GM21367 (cell line): ENCODE data around the gene RPL18A.
"Not testable (repeated sequence)": the region's sequence is repeated elsewhere in the genome, so short reads cannot be mapped to it uniquely, and the experiment has no call there.

Source experiments
- ATAC-seq: cut with Tn5 transposase; IDR thresholded peaks from one replicate; pipeline ENCODE4 v1.9.1; 2021; ENCODE audit not compliant: unreplicated experiment

RPL18A gene

DNA sequence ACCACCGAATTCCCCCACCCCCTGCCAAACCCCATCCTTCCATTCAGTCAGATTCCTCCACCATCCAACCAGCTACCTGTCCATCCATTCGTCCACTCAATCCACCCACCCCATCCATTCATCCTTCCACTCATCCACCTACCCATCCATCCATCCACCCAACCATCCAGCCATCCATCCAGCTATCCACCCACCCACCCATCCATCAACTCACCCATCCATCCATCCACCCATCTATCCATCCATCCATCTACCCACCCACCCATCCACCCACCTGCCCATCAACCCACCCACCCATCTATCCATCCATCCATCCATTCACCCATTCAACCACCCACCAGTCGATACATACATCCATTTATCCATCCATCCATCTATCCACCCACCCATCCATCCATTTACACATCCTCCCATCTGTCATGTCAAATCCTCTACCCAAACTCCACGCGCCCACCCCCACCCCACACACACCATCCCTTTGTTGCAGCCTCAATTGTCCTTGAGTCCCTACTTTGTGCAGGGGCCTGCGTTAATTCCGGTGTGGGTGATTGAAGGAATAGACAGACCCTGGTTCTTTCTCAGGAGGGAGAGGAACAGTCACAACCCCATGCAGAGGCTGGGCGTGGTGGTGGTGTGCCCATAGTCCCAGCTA, 6.7 kb downstream of the RPL18A start:
- ATAC-seq: no peak

DNA sequence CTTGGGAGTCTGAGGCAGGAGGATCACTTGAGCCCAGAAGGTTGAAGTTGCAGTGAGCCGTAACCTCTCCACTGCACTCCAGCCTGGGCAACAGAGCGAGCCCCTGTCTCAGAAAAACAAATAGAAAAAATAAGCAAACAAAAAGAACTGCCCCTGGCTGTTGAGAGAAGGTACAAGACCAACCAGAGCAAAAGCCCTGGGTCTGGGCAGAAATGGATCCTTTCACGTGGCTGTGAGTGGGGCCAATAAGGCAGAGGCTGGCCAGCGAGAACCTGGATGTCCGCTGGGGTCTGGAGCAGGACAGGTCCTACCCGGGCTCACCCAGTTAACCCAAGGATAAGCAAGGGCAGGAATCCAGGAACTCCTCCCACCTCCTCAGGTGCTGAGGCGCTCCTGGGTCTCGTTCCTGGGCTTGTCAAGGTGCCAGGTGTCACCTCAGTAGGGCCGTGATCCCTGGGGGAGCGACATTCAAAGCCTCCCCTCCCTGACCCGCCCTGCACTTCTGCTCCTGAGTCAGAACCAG, 7.3 kb downstream of the RPL18A start:
- ATAC-seq: no peak

DNA sequence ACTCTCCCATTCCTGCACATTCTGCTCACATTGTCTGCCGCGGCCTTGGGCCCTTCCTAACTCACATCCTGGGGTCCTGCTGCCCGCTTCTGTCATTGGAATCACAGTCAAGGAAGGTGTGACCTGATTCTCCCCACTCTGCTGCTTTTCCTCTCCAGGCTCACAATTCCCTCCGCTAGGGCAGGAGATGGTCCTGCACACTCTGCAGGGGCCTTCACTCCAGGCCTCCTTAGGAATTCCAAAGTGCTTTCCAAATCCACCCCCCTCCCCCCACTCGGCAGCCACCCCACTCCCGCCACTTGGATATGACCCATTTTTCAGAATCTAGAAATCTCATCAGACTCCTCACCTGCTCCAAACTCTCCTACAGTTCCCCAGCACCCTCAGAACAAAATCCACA, 9.0 kb downstream of the RPL18A start:
- ATAC-seq: no peak

DNA sequence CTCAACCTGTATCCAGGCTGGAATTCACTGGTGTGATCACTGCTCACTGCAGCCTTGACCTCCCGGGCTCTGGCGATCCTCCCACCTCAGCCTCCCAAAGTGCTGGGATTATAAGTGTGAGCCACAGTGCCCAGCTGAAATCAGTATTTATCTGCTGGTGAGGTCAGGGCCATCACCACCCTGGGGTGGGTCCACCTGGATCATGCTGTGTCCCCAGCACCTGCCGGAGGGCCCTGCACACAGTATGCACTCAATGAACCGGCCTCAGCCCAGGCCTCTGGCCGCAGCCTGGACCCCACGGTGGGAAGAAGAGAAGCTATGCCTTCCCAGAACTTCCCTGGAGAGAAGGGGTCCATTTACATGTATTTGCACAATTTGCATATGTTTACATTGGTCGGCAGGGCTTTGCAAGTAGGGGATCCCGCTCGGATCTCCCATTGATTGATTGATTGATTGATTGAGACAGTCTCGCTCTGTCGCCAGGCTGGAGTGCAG, 9.5 kb downstream of the RPL18A start:
- ATAC-seq: no peak

DNA sequence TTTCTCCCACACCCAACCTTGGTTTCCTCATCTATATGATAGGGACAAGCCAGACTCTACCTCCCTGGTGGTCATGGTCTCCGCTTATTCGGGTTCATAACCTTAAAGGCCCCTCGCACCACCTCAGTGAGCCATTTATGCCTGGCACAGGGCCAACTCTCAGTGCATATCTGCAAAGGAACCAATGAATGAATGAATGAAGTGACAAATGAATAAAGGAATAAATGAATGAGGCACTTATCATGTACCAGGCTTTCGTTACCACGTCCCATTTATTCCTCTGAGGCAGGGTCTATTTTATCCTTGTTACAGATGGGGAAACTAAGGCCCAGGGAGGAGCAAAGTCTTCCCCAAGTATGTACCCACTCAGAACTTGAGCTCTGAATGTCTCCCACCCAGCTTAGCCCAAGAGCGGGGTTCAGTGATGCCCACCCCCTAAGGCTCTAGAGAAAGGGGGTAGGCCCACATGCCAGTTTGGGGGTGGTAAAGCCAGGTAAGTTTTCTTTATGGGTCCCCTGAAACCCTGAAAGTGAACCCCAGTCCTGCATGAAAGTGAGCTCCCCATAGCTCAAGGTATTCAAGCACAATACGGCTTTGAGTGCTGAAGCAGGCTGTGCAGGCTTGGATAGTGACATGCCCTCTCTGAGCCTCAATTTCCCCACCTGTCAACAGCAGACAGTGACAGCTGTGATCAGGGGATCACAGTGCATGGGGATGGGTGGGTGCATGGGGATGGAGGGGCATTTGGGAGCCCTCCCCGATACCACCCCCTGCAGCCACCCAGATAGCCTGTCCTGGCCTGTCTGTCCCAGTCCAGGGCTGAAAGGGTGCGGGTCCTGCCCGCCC, 11.5 kb downstream of the RPL18A start:
- no peak for ATAC-seq

DNA sequence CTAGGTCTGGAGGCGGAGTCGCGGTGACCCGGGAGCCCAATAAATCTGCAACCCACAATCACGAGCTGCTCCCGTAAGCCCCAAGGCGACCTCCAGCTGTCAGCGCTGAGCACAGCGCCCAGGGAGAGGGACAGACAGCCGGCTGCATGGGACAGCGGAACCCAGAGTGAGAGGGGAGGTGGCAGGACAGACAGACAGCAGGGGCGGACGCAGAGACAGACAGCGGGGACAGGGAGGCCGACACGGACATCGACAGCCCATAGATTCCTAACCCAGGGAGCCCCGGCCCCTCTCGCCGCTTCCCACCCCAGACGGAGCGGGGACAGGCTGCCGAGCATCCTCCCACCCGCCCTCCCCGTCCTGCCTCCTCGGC, 12.2 kb downstream of the RPL18A start, which contains the start of gene SLC5A5:
TSS of gene SLC5A5 (plus strand) at position 68 of the 373 bp plus-strand sequence. CDS start 375 bp downstream, outside the sequence.
- ATAC-seq: no peak

DNA sequence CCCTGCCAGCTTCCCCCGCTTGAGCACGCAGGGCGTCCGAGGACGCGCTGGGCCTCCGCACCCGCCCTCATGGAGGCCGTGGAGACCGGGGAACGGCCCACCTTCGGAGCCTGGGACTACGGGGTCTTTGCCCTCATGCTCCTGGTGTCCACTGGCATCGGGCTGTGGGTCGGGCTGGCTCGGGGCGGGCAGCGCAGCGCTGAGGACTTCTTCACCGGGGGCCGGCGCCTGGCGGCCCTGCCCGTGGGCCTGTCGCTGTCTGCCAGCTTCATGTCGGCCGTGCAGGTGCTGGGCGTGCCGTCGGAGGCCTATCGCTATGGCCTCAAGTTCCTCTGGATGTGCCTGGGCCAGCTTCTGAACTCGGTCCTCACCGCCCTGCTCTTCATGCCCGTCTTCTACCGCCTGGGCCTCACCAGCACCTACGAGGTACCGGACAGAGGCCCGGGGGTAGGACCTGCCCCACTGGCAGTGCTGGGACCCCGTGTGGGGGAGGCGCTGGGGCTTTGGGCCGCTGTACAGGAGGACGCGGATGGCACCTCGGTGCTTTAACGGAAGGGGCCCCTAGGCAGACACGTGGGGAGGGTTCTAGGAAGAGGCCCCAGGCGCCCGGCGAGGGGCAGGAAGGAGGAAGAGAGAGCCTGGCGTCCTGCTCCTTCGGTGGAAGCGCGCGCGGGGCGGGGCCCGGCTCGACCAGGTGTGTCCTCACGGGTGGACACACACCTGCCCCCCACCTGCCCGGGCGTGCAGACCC, 12.7 kb downstream of the RPL18A start:
- no peak for ATAC-seq

DNA sequence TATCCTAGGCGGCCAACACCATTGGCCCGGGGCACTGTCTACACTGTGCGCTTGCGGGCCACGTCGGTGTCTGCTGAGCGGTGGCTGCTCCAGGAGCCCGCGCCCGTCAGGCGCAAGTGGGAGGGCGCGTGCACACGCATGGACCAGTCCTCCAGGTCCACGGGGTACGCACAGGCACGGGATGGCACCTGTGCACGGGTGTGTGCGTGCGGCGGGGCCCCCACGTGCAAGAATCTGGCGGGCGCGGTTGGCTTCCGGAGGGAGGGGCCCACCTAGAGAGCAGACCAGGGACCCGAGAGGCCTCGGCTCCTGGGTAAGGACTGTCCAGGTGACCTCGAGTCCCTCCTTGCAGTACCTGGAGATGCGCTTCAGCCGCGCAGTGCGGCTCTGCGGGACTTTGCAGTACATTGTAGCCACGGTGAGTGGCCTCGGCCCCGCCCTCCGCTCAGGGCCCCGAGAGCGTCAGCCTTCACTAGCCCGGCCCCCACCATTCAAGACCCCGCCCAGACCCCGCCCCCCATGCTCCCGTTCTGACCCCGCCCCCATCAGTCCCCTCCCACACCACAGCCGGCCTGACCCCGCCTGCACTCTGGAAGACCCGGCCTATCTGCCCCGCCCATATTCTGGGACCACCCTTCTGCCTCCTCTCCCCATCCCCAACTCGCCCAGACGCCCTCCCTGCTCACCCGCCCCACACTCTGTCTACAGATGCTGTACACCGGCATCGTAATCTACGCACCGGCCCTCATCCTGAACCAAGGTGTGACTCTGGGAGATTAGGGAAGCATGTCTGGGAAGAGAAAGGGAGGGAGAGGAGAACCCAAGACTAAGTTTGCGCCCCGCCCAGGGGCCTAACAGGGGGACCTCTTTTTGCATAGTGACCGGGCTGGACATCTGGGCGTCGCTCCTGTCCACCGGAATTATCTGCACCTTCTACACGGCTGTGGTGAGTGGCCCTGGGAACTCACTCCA, 14.4 kb downstream of the RPL18A start:
- no peak for ATAC-seq

DNA sequence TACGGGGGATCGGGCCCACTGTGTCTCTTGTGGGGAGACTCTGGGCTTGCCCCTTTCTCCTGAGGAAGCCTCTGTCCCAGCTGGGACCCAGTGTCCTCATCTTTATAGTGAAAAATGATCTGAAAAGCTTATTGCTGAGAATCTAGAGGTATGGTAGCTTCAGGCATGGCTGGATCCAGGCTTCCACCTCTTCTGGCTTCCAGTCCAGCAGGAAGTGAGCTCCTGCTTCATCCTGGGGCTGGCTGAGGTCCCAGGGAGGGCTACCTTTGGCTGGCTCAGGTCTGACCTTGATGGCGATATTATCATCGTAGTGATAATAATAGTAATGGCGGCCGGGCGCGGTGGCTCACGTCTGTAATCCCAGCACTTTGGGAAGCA, 15.0 kb downstream of the RPL18A start:
- ATAC-seq: no peak

DNA sequence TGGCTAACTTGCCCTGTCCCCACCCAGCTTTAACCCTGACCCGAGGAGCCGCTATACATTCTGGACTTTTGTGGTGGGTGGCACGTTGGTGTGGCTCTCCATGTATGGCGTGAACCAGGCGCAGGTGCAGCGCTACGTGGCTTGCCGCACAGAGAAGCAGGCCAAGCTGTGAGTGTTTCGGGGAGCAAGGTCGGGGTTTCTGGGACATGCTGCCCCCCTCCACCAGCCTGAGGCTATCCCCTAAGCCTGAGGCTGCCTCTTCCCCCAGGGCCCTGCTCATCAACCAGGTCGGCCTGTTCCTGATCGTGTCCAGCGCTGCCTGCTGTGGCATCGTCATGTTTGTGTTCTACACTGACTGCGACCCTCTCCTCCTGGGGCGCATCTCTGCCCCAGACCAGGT, 18.0 kb downstream of the RPL18A start:
- ATAC-seq: no peak

DNA sequence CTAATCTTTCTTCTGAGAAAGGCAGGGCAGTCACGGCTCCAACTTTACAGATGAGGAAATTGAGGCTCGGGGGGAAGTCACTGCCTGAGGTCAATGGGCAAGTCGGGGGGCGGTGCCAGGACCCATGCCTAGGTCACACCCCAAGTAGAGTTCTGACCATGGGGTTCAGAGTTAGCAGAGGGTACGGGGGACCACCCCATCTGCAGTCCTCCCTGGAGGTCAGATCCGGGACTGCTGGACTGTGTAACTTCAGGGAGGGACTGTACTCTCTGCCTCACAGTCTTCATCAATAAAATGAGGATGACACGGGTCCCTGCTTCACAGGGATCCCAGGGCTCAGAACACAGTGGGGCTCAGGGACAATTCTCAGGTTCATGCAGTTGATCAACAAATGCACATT, 19.8 kb downstream of the RPL18A start:
- ATAC-seq: no peak

DNA sequence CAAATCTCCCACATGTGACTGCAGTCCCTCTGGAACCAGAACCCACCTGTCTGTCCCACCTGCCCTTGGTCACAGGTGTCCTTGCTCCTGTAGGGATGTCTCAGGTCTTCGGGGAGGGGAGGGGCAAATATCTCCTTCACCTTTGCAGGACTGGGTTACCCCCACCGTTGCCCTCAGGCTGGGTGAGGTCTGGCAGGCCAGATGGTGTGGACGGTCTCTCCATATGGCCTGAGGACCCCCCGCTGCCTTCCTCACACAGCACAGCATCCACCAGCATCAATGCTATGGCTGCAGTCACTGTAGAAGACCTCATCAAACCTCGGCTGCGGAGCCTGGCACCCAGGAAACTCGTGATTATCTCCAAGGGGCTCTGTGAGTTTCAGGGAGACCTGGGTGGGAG, 22.0 kb downstream of the RPL18A start:
- ATAC-seq: no peak

DNA sequence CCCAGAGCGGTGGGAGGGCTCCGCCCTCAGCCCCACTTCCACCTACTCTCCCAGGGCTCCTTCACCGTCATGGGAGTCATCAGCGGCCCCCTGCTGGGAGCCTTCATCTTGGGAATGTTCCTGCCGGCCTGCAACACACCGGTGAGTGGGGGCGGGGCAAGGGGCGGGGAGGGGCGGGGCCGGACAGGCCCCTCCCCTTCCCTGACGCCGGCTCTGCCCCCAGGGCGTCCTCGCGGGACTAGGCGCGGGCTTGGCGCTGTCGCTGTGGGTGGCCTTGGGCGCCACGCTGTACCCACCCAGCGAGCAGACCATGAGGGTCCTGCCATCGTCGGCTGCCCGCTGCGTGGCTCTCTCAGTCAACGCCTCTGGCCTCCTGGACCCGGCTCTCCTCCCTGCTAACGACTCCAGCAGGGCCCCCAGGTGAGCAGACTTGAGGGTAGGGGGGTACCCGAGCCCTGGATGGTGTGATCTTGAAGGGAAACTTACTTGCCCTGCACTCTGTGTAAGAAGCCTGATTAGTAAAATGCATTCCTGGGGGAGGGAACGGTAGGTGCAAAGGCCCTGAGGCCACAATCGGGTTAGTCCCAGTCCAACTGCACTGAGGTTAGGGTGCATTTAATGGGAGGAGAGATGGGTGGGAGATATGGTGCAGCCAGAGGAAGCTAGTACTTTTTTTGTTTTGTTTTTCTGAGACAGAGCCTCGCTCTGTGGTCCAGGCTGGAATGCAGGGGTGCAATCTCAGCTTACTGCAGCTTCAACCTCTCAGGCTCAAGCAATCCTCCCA, 24.1 kb downstream of the RPL18A start:
- no peak for ATAC-seq

DNA sequence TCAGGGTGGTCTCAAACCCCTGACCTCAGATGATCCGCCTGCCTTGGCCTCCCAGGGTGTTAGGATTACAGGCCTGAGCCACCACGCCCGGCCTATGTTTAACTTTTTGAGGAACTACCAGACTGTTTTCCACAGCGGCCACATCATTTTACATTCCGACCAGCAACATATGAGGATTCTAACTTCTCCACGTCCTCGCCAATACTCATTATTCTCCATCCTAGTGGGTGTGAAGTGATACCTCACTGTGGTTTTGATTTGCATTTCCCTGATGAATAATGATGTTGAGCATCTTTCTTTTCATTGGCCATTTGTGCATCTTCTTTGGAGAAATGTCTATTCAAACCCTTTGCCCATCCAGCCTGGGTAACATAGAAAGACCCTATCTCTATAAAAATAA, 26.8 kb downstream of the RPL18A start:
- no peak for ATAC-seq

DNA sequence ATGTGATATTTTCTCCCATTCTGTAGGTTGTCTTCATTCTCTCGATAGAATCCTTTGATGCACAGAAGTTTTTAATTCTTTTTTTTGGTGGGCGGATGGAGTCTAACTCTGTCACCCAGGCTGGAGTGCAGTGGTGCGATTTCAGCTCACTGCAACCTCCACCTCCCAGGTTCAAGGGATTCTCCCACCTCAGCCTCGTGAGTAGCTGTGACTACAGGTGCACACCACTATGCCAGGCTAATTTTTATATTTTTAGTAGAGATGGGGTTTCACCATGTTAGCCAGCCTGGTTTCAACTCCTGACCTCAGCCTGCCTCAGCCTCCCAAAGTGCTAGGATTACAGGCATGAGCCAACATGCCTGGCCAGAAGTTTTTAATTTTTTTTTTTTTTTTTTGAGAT, 27.5 kb downstream of the RPL18A start:
- not testable (repeated sequence) for ATAC-seq

DNA sequence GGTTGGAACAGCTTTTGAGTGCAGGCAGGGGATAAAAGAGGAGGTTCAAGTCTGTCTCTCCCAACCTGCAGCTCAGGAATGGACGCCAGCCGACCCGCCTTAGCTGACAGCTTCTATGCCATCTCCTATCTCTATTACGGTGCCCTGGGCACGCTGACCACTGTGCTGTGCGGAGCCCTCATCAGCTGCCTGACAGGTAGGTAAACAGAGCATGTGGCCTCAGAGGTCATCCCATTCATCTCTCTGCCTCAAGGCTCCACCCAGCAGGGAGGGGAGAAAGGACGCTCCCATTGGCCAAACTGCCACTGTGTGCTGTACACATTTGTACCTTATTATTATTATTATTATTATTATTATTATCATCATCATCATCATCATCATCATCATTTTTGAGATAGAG, 28.6 kb downstream of the RPL18A start:
- no peak for ATAC-seq

DNA sequence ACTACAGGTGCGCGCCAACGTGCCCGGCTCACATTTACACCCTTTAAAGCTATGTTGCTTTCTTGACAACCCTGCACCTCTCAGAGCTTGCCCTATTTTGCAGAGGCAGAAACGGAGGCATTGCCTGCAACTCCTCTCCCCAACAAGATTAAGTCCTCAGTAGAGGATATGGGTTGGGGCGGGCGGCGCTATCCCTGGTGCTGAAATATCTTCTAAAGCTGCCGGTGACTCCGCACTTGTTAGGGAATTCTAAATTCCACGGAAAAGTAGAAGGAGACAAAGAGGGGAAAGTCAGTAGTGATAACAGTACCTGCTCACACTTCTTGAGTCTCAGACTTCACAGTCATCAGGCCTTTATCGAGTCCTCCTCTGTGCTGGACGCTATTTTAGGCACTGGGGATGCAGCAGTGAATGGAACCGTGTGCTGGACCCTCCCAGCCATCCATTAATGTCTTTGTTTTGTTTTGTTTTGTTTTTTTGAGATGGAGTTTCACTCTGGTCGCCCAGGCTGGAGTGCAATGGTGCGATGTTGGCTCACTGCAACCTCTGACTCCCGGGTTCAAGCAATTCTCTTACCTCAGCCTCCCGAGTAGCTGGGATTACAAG, 30.0 kb downstream of the RPL18A start:
- no peak for ATAC-seq

DNA sequence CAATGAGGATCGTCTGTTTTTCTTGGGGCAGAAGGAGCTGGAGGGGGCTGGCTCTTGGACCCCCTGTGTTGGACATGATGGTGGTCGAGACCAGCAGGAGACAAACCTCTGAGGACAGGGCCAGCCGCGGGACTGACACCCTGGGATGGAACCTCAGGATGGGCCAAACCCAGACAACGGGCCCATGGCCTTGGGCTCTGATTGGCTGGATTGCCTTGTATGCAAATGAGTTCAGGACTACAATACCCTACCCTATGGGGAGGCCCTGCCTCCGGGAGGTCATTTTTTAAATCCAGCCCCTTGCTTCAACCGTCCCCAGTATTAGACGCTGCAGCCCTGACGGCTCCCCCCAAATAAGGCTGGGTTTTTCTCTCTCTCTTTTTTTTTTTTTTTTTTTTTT, 34.1 kb downstream of the RPL18A start:
- ATAC-seq: no peak

DNA sequence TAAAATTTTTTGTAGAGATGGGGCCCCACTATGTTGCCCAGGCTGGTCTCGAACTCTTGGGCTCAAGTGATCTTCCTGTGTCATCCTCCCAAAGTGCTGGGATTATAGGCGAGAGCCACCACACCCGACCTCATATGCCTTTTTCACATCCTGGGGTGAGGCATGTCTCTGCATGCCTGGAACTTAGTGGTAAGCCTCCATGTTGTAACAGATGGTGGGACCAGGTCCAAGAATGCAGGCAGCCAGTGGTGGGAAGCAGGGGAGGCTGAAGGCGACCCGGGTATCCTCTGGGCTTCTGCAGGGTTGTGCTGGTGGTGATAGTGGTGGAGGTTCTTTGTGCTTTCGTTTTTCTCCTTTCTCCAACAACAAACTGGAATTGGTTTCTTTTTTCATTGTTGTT, 43.0 kb downstream of the RPL18A start:
- ATAC-seq: no peak
